ENCODE results near the gene APOBEC3F. TPM values are rescaled to one million over a fixed set of nuclear protein-coding genes. Genes with fewer than 3 reads are reported as not detected.
A peak's percentile ranks its signal among the peaks of the same experiment; 100 is the strongest.

APOBEC3F gene
- total and polyA plus RNA-seq, 2 donors (not counting 1 experiment from before 2014, with no cell fraction given) = 23.3 to 76.8 TPM

GRCh38 chr22:39003165-39003638 lies 37.5 kb upstream of the APOBEC3F start:
- Histone ChIP-seq H4K20me1 (ENCODE audit: control insufficient read depth, insufficient read depth, low read length, poor library complexity, severe bottlenecking) (no peaks in the 10 kb centered on the region), H3K4me2 (replicated peaks; ENCODE audit: low read depth, low read length, poor library complexity, severe bottlenecking) (peak overlapping the region; percentile 11), H3K9ac (ENCODE audit: low read length) (no peak overlapping the region), H3K4me1 (ENCODE audit: control insufficient read depth in 2 of 2, insufficient read depth in 2 of 2, low read length in 2 of 2) (peaks cover 7 to 12% of the 10 kb centered on the region in 2 donors), H3K27ac (ENCODE audit: low read length in 2 of 2) (no peak overlapping the region), H2AFZ (ENCODE audit: insufficient read depth, low read depth, low read length, poor library complexity, severe bottlenecking) (no peak overlapping the region), H3K36me3 (replicated peaks in 1 of 2; ENCODE audit: control extremely low read depth in 1 of 2, control insufficient read depth in 1 of 2, extremely low read depth in 1 of 2, insufficient read depth in 2 of 2, low read length in 1 of 2) (no peaks in the 10 kb centered on the region), H3K79me2 (ENCODE audit: control insufficient read depth, insufficient read depth, low read length) (peaks cover 2% of the 10 kb centered on the region), H3K4me3 (ENCODE audit: control extremely low read depth in 1 of 5, extremely low read depth in 1 of 5, insufficient read depth in 1 of 5, low read depth in 2 of 5, low read length in 4 of 5) (no peak overlapping the region), H3K27me3 (replicated peaks in 1 of 4; ENCODE audit: control extremely low read depth in 1 of 4, control insufficient read depth in 3 of 4, insufficient read depth in 4 of 4, low read length in 3 of 4) (no peaks in the 10 kb centered on the region), H3K9me3 (ENCODE audit: control extremely low read depth in 1 of 3, control insufficient read depth in 2 of 3, insufficient read depth in 1 of 3, low read length in 2 of 3) (peaks cover 0 to 3% (median 0%) of the 10 kb centered on the region in 3 donors)
- ChIA-PET CTCF (interaction anchor here (0.6 to 10.2 kb wide), 46 partner anchors 8 to 951 kb away, joined by 3 to 167 read pairs (median 4); partner anchors contain the start of genes APOBEC3A, APOBEC3B, APOBEC3C and CBX6), POLR2A (interaction anchor here (0.6 to 1.4 kb wide), 5 partner anchors 21 to 1743 kb away, joined by 4 to 8 read pairs (median 5); partner anchors contain the start of genes APOBEC3B and RPL3)
- DNase-seq (peak; percentile 84), ATAC-seq (ENCODE audit: low read depth) (peak; percentile 93)
- Mint-ChIP-seq H3K4me3 (no peak overlapping the region), H3K4me1 (peaks cover 13% of the 10 kb centered on the region), H3K27me3 (peaks cover 2% of the 10 kb centered on the region), H3K9me3 (ENCODE audit: insufficient read depth) (no peaks in the 10 kb centered on the region), H3K27ac (peak overlapping the region; percentile 27)
- no peak for TF ChIP-seq EZH2 (IDR thresholded peaks at IDR 0.05; ENCODE audit: borderline replicate concordance, insufficient read depth, low read depth, low read length, poor library complexity, severe bottlenecking)
- TF ChIP-seq CTCF (IDR thresholded peaks at IDR 0.05) = peak; percentile 80
- intact Hi-C loops (cut with micrococcal nuclease) = loop anchor here (1.0 kb wide), 4 partner anchors 21 to 133 kb away; partner anchors contain the start of gene APOBEC3B
- WGBS (ENCODE audit: insufficient coverage) = 21% methylated on average over 7 of the region's 7 CpGs

- POLR2A ChIA-PET = no interaction called here
These were observed 33.5 kb upstream of the APOBEC3F start for GRCh38 chr22:39007177-39007576.

More at GRCh38 chr22:39007177-39007576, 33.5 kb upstream of the APOBEC3F start:
- TF ChIP-seq EZH2 (IDR thresholded peaks at IDR 0.05; ENCODE audit: borderline replicate concordance, insufficient read depth, low read depth, low read length, poor library complexity, severe bottlenecking) (no peak), CTCF (IDR thresholded peaks at IDR 0.05) (no peak)
- peaks cover 39% of the 10 kb centered on the region for H3K79me2 ChIP-seq (ENCODE audit: control insufficient read depth, insufficient read depth, low read length)
- H3K9me3 ChIP-seq (ENCODE audit: control extremely low read depth in 1 of 3, control insufficient read depth in 2 of 3, insufficient read depth in 1 of 3, low read length in 2 of 3) = no peaks in the 10 kb centered on the region
- no peaks in the 10 kb centered on the region for H3K36me3 ChIP-seq (replicated peaks in 1 of 2; ENCODE audit: control extremely low read depth in 1 of 2, control insufficient read depth in 1 of 2, extremely low read depth in 1 of 2, insufficient read depth in 2 of 2, low read length in 1 of 2)
- peaks cover 7 to 16% of the 10 kb centered on the region in 2 donors for H3K4me1 ChIP-seq (ENCODE audit: control insufficient read depth in 2 of 2, insufficient read depth in 2 of 2, low read length in 2 of 2)
- intact Hi-C loops (cut with micrococcal nuclease) = loop anchor here (1.0 kb wide), 3 partner anchors 111 to 137 kb away; no protein-coding TSS in a partner anchor
- ATAC-seq (ENCODE audit: low read depth) (no peak), DNase-seq (no peak)
- H3K4me2 ChIP-seq (replicated peaks; ENCODE audit: low read depth, low read length, poor library complexity, severe bottlenecking) = no peak overlapping the region
- no peak overlapping the region for H3K9ac ChIP-seq (ENCODE audit: low read length)
- peaks cover 24% of the 10 kb centered on the region for H3K4me1 Mint-ChIP-seq
- WGBS (ENCODE audit: insufficient coverage) = no CpG with 5 or more reads among the region's 5 CpGs
- no peak overlapping the region for H3K27ac ChIP-seq (ENCODE audit: low read length in 2 of 2)
- H3K27ac Mint-ChIP-seq = no peak overlapping the region
- H3K4me3 ChIP-seq (ENCODE audit: control extremely low read depth in 1 of 5, extremely low read depth in 1 of 5, insufficient read depth in 1 of 5, low read depth in 2 of 5, low read length in 4 of 5) = no peak overlapping the region
- no peak overlapping the region for H2AFZ ChIP-seq (ENCODE audit: insufficient read depth, low read depth, low read length, poor library complexity, severe bottlenecking)
- no peaks in the 10 kb centered on the region for H3K27me3 ChIP-seq (replicated peaks in 1 of 4; ENCODE audit: control extremely low read depth in 1 of 4, control insufficient read depth in 3 of 4, insufficient read depth in 4 of 4, low read length in 3 of 4)
- H3K4me3 Mint-ChIP-seq = no peak overlapping the region
- CTCF ChIA-PET = interaction anchor here (0.6 to 10.2 kb wide), 18 partner anchors 23 to 522 kb away, joined by 3 to 167 read pairs (median 4); partner anchors contain the start of gene CBX6
- H3K9me3 Mint-ChIP-seq (ENCODE audit: insufficient read depth) = no peaks in the 10 kb centered on the region
- H4K20me1 ChIP-seq (ENCODE audit: control insufficient read depth, insufficient read depth, low read length, poor library complexity, severe bottlenecking) = no peaks in the 10 kb centered on the region
- H3K27me3 Mint-ChIP-seq = no peaks in the 10 kb centered on the region
